Activated T-helper 9 cell treated with anti-CD3 and anti-CD28 coated beads, Interleukin-2, amount 50 U/mL, for 16 hours (primary cell): Measurements from ENCODE around the gene REL.
"Not testable (repeated sequence)": the region's sequence is repeated elsewhere in the genome, so short reads cannot be mapped to it uniquely, and the experiment has no call there.

Source experiments
- DNase-seq: peaks from one replicate; pipeline ENCODE4 v3.0.0-alpha.2; 2020; ENCODE audit warnings: low read depth

The REL gene

DNA sequence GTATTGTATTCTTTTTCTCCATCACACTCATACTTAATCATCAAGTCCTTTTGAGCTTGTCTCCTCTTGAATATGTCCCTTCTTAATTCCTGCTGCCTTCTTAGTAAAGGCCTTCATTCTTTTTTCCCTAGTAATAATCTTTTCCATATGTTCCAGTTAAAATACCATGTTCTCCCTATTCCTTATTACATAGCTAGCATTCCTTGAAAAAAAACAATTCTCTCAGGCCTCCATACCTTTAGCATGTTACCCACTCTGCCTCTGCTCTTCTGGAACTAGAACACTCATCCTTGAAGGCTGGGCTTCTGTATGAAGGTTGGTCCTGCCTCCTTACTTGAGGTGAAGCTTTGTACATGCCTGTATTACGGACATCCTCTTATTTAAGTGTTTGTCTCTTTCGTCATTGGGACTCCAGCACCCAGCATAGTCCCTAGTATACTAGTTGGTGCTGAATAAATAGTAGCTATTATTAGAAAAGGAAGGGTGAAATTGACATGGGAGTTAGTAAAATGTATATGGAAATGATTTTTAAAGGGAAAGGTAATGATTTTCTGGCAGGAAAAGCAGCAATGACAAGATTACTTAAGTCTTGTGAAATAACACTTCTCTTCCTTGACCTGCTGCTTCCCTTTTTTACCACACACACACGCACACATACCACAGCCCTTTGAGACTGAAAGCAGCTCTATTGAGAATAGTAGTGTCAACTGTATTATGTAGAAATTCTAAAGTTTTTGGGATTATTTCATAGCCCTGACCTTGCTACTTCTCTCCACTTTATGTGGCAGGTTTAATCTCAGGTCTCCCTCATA lies 45.6 kb downstream of the REL start:
- no peak for DNase-seq

DNA sequence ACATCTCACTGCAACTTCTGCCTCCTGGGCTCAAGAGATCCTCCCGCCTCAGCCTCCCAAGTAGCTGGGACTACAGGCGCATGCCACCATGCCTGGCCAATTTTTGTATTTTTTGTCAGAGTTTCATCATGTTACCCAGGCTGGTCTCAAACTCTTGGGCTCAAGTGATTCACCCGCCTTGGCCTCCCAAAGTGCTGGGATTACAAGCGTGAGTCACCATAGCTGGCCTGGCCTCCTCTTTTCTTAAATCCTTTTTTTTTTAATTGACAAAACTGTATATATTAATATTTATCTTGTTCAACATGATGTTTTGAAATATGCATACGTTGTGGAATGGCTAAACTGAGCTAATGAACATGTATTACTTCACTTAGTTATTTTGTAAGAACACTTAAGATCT lies 50.7 kb downstream of the REL start:
- DNase-seq = not testable (repeated sequence)

DNA sequence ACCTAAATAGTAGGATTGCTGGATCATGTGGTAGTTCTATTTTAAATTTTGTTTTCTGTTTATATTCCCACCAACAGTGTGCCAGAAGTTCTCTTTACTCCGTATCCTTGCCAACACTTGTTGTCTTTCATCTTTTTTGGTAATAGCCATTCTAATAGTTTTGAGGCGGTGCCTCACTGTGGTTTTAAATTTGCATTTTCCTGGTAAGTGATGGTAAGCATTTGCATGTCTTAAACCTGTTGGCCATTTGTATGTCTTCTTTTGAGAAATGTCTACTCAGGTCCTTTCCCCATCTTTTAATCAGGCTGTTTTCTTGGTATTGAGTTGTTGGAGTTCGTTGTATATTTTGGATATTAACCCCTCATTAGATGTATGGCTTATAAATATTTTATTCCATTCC lies 51.6 kb downstream of the REL start:
- DNase-seq = no peak

DNA sequence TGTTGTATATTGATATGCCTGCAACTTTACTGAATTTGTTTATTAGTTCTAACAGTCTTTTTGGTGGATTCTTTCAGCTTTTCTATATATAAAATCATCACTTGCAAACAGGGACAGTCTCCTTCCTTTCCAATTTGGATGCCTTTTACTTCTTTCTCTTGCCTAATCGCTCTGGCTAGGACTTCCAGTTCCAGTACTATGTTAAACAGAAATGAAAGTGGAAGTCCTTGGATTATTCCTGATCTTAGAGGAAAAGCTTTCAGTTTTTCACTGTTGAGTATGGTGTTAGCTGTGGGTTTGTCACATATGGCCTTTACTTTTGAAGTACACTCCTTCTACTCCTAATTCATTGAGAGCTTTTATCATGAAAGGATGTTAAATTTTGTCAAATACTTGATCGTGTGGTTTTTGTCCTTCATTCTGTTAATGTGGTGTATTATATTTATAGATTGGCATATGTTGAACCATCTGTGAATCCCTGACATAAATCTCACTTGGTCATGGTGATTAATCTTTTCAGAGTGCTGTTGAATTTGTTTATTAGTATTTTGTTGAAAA lies 52.9 kb downstream of the REL start:
- DNase-seq = no peak

DNA sequence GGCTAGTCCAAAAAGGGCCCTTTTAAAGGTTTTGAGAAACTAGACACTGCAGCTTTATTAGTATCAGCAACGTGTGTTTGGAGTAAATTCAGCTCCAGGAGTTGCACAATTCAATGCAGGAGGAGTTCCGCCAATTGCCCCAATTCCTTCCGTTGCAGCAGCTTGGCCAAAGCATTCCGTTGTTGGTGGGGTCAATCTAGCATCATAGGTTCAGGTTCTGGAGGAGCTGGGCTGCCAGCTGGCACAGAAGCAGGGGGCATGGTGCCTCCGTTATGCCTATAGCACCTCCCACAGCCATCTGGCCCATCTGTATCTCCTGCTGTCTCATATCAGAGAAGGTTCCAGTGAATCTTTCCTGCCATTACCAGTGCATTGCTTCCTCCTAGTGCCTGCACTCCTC lies 55.4 kb downstream of the REL start:
- no peak for DNase-seq

DNA sequence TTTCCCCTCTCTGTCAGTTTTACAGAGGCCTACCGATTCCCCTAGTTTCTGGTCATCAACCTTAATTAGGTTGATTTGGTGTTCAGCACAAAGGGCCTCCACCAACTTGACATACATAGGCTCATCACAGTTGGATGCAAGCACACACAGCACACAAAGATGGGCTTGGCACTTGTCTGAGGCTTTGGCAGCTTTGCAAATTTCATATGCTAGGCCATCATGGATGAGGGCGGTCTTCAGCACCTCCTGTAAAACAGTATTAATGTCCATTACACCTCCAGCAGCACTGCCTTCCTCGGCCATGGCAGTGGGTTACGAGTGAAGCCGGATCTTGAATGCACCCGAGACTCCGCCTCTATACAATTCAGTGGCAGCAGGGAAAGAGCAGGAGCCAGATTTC lies 56.9 kb downstream of the REL start:
- DNase-seq = no peak

DNA sequence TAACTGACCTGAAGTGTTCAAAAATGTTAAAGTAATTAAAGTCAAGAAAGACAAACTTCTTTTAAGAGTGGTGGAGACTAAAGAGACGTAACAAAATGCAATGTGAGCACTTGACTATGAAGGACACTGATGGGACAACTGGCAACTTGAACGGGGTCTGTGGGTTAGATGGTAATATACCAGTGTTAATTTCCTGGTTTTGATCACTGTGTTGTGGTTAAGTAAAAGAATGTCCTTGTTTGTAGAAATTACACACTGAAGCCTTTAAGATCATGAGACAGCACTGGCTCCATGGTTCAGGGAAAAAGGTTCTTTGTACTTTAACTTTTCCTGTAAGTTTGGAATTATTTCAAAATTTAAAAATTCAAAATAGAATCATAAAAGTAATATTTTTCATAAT lies 58.2 kb downstream of the REL start:
- no peak for DNase-seq

DNA sequence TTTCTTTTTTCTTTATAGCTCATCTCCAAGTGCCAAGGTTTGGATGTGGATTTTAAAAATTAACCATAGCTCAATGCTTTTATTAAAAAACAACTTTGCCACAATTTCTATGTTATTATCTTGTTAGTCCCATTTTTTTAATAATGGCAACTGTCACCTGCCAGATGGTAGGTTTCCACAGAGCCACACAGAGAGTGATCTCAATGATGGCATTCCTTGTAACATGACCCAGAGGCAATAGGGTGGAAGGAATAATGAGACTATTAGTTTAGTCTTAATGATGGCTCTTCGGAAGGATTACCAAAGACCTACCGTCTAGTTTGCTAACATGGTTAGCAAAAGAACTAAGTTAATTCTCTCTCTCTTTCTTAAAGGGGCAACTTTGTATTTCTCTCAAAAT lies 64.0 kb downstream of the REL start:
- DNase-seq = no peak

DNA sequence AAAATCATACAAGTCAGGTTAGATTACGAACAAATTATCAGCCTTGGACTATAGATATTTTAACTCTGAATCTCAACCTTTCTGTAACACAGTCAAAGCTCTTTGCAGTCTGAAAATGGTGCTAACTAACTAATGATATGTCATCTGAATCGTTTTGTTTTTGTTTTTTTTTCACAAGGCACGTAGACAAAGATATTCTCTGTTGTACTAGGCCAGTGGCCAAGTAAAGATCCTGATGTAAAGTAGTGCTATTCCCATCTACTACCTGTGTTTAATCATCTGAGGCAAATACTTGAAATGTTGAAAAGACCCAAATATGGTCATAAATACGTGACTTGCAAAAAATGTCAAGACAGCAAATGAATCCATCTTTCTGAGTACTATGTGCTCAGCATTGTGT lies 65.7 kb downstream of the REL start:
- DNase-seq = no peak

DNA sequence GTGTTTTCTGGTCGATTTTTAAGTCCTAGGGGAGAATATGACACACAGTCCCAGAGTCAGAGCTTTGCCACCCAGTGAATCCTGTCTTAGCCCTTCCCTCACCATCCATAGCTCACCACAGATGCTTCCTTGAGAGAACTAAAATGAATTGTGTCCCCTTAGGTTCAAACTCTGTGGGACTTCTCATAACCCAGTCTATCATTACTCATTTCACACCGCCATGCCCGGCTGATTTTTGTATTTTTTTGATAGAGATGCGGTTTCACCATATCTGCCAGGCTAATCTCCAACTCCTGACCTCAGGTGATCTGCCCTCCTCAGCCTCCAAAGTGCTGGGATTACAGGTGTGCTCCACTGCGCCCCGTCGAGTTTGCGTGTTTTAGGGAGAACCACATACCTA lies 66.8 kb downstream of the REL start:
- no peak for DNase-seq

DNA sequence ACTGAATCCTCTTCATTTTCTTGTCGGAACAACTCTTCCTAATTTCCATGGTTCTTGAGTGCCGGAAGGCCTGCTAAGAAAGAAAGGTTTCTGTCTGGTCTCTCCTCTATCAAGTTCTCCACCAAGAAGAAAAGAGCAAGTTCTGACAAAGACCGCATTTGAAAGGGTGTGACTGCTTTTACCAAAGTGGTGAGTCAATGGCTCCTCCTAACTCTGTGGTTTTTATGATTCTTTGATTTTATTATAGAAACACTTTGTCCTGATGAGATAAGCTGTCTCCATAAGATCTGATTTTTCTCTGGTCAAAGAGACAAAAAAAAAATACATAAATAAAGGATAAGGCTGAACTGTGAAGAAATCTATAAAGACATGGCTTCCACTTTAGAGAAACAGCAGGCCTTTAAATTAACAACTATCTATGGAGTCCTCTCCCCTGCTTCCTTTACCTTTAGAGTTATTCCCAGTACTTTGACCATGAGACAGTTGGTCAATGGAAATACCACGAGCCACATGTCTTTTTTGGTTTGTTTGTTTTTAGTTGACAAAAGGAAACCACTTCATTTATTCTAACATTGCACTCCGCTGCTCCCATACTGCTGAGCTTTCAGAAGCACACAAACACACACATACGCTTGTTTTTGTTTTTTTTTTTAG lies 67.7 kb downstream of the REL start:
- DNase-seq = no peak

DNA sequence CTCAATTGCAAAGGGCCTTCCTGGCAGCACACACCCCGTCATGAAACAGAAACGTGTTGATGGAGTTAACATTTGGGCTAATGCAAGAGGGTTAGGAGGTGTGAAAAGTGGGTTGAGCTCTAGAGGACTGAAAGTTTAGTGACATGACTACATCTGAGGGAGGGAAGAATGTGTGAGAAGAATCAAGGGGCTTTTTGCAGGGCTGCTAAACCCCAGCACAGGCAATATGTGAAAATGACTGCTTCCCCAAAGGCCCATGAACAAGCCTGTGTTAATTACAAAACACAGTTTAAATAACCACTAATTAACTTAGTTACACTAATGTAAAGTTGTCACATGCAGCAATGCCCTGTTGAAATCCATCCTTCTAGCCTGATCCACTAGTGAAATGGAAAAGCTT lies 72.8 kb downstream of the REL start:
- no peak for DNase-seq

DNA sequence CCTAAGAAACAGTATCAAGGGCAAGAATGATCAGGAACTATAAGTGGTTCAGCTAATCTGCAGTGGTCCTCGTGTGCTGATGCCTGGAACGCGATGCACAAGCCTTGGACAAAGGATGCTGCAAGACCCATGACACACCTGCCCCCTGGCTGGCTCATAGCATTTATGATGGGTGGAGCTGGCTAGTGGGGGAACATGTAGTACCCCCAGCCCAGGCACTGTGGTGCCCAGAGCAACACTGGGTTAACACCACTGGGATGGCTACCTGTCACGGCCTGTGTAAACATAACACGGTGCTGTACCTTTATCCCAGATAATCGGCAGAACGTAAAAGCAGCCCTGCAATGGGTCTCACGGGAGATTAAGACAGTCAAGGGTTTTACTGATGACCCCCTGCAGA lies 75.8 kb downstream of the REL start:
- no peak for DNase-seq

DNA sequence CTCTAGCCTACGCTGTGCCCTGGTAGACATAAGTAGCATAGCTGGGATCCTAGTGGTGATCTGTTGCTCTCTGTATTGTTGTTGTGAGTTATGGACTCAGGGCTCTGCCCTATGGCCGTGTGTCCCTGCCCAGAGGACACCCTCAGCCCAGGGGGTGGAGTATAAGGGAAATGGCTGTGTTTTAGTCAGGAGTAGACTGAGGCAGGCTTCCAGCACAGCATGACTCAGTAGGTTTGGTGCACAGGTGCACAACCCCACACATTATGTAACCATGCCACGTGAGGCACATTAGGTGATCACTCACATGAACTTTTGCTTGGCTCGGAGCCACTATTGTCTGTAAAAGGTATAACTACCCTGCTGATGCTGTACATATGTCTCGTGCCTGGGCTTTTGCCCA lies 76.3 kb downstream of the REL start:
- DNase-seq = no peak

DNA sequence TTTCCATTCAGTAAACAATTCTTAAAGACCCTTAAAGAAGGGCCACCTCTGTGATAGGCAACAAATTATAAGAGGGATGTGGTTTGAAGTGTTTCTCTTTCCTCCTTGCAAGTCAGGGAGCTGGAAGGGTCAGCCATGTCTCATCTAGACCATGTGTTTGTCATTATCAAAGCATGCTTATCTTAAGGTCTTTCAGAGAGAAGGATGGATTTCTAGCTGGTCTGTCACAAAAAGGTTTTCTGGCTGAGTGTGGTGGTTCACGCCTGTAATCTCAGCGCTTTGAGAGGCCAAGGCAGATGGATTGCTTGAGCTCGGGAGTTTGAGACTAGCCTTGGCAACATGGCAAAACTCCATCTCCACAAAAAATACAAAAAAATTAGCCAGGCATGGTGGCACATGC lies 77.0 kb downstream of the REL start:
- no peak for DNase-seq

DNA sequence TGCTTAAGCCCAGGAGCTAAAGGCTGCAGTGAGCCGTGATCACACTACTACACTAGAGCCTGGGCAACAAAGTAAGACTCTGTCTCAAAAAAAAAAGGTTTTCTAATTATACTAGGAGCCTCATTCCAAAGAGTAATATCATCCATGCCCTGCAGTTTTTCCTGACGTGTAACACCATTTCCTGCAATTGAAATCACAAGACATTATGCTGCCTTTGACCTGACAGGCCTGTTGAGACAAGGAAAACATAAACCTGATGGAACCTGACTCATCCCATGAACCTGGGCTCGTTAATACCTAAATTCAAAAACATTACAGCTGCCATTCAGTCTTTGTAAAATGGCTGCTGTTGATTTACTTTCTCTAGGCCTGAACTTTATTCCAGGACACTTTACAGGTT lies 77.4 kb downstream of the REL start:
- no peak for DNase-seq

DNA sequence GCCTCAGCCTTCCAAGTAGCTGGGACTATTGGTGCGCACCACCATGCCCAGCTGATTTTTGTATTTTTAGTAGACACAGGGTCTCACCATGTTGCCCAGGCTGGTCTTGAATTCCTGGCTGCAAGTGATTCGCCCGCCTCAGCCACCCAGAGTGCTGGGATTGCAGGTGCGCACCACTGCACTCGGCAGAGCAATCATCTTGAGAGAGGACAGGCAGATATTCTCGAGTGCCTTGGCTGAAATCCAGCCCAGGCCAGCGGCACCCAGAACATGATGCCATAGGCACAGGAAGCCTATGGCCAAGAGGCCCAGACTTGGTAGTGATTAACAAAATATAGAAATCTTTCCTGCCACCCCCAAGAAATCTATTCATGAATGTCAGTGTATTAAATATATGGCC lies 78.1 kb downstream of the REL start:
- DNase-seq = no peak

DNA sequence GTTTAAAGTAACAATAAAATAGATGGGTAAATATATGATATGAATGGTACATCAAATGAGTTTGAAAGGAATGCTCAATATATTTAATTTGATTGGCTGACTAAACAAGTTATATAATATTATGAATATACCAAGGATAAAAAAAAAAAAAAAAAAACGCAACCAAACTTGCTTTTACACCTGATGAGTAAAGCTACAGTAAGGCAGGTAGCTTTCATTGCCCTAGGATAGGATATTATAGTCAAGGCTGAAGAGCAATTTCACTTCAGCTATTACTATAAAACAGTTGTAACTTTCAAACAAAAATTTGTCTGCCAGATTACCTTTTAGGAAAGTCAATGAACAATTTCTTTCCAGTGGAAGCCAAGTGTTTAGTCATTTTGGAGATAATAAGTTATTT lies 79.3 kb downstream of the REL start:
- no peak for DNase-seq

DNA sequence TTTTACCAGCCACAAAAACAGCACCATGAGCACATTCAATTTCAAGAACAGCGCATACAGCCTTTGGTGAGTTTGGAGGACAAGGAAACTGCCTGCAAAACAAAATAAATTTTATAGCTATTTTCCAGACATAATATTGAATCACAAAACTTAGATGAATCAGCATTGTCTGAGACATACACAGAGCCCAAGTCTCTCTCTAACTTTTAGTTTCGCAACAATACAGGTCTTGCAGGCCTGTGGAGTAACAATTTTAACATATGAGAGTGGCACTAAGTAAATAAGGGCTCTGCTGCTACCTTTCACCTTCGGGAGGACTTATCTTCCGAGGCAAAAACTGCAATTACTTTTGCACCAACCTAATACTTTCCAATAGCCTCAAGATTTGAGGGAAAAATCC lies 80.1 kb downstream of the REL start:
- no peak for DNase-seq

DNA sequence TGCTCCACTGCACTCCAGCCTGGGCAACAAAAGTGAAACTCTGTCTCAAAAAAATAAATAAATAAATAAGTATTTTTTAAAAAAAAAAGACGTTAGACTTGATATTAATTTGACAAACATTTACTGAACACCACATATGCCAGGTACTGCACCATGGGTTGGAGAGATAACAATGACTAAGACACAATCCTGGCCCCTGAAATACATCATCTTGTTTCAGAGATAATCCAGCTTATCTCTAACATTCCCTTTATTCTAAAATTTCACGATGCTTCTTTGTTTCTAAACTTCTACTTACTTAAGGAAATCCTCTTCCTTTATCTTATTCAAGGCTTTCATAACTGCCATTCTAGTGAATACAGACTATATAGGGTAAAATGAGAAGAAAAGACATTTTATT lies 81.2 kb downstream of the REL start:
- no peak for DNase-seq

DNA sequence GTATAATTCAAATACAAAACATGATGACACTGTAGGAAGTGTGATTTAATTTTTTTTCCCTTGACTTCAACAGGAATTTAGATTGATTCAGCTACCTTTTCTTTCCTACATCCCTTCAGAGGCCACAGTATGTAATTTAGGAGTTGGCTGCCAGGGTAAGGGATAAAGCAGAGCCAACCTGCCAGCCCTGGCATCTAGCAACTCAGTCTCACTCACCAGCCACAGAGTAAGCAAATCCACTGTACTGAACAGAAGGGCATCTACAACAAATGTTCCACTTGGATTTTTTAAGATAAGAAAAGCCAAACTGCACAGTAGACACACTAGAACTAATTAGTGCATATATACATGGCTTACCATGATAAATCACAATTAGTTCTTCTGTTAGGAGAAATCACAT lies 81.8 kb downstream of the REL start:
- DNase-seq = no peak

DNA sequence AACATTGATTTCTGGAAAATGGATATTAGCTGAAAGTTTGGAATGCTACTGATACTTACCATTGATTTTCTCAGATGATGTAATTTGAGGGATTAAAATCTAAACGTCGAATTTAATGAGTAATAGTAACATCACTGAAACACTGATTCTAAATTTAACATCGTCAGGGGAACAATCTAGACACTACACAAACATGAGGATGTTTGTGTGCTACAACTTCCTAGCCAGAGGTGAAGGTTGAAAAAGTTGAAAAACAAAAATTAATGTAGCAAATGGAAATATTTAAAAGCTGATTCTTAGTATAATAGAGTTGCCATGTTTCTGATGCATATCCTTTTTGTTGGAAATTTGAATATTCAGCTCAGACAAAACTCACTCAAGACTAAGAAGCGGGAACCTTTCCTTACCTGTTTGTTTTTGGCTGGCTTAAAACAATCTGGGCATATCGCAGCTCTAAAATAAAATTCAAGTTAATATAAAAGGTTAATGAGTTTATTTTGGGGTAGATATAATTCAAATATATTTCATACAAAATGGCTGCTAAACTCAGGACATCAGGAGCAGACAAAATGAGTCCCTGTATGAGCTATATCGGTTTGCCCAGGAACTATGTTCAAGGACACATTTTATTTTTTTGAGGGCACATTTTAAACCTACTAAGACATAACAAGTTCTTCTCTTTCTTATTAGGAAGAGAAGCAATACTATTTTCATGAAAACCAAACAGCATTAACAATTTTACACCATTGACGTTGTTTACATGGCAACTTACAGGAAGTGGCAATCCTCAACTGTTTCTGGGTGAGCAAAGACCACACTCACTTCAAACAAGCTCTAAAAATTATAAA lies 83.5 kb downstream of the REL start:
- DNase-seq = no peak

DNA sequence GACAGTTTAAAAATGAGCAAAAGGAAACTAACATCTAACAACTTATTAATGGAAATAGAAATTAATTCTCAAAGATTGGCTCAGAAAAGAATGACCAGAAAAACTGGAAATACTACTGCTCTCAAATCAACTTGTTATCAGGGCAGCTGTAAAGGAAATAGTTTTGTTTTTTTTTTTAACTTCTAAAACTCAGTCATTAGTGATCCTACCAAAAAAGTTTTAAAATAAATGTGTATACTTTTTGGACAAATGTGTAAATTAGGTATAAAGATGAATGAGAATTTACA lies 84.1 kb downstream of the REL start:
- no peak for DNase-seq
